Posterior vena cava (tissue), 2 donors: ENCODE measurements around the gene TSPYL4. TPM values are rescaled to one million over a fixed set of nuclear protein-coding genes. Genes with fewer than 3 reads are reported as not detected.

Experiments used
- DNase-seq: peaks from one replicate; pipeline ENCODE4 v3.0.0-alpha.2; 2020; ENCODE audit warnings: low spot score
- intact Hi-C, 2 donors: fragments of 100-400 bp; cut with DNase I; formaldehyde crosslinking; loops; one replicate each; pipeline versions ENCODE4 v1.14.1 to v1.14.2; 2022 to 2023
- total RNA-seq, 2 donors: library from RNA; stranded (reverse); fragmentation: NEBNext Ultra II Directional; extraction: Animal tissue kit (Norgen Biotek cat#: 25700); gene quantifications; one replicate each; pipeline ENCODE4 v1.2.1, GENCODE V29; 2021
- donor health status: DM: yes; HTN: yes; CAD: no.
- donor health status: DM: yes; HTN: yes; CAD: no.

Gene TSPYL4
- total RNA-seq, 2 donors from 2014 or later: 16.0 to 17.4 TPM

DNA sequence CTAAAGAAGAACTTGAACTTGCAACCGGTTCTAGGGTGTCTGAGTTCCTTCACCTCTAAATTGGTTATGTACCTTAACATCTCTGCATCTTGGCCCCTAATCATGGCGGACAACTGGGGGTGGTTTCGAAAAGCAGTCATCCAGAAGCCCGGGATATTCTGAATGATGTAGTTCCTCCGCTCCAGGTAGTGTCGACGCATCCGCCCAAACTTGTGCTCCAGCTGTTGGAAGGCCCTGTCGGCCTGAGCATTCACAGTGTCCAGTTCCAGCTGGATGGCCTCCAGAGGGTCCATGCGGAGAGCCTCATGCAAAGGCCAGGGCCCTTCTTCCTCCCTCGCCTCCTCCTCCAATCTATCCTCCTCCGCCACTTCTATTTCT is 25.0 kb upstream of the TSPYL4 start:
- peak; percentile 82 for DNase-seq
- intact Hi-C loops: loop anchor here in 1 of 2 donors (10.0 kb wide), 1 partner anchor 256 kb away; no protein-coding TSS in a partner anchor

DNA sequence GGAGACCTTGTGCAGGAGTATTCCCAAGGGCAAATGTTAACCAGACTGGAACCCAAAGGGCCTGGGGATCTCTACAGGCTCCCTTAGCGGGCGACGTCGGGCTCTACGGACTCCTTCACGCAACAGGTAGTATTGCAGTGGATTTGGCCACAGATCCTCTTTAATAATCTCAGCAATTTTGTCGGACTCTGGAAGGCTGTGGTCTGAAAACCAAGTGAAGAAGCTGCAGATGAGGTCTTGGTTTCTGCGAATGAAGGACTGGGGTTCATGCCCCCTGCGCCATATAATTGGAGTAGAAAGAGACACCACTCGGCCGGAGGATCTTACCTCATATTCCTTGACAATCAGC is 24.6 kb upstream of the TSPYL4 start:
- intact Hi-C loops: loop anchor here in 1 of 2 donors (10.0 kb wide), 1 partner anchor 256 kb away; no protein-coding TSS in a partner anchor

DNA sequence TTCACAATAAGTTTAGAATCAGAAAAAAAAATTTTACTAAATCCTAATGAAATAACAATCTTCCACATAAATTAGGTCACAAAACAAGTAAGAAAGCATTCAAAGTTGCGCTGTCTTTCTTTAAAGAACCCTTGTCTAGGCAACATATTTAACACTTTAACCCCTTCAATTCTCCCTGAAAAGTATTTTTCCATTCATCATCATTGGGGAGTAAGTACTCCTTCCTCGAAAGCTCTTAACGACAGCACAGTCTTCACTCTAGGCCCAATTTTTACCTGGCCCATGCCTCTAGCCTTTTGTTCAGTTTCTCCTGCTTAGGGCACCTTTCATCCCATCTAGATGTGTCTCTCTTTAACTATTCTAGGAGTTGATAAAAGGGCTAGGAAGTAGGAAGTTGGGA is 23.2 kb upstream of the TSPYL4 start:
- intact Hi-C loops: loop anchor here in 1 of 2 donors (10.0 kb wide), 1 partner anchor 258 kb away; no protein-coding TSS in a partner anchor
- no peak for DNase-seq

More for the DNA sequence above, 24.6 kb upstream of the TSPYL4 start:
- no peak for DNase-seq

DNA sequence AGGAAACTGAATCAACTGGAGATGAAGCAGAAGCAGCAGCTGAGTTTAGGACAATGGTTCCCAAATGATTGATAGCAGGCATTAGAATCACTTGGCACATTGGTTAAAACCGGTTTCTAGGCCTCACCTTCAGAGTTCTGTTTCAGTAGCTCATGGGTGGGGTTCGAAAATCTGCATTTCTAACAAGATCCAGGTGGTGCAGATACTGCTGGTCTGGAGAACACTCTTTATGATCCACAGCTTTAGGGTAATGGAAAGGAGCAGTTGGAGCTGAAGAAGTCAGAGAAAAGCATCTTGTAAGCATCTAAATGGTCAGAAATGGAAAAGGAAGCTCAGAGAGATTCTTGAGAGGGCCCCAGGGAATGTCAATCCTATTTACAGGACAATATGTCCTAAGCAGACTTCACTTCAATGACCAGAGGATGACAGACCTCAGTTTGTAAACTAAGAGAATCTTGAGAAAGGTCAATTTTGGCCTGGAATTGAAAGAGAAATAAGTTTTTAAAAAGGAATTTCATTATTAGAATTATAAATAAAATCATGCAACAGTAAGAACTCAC is 17.4 kb upstream of the TSPYL4 start:
- no peak for DNase-seq
- intact Hi-C loops: loop anchor here in 1 of 2 donors (10.0 kb wide), 1 partner anchor 264 kb away; no protein-coding TSS in a partner anchor

DNA sequence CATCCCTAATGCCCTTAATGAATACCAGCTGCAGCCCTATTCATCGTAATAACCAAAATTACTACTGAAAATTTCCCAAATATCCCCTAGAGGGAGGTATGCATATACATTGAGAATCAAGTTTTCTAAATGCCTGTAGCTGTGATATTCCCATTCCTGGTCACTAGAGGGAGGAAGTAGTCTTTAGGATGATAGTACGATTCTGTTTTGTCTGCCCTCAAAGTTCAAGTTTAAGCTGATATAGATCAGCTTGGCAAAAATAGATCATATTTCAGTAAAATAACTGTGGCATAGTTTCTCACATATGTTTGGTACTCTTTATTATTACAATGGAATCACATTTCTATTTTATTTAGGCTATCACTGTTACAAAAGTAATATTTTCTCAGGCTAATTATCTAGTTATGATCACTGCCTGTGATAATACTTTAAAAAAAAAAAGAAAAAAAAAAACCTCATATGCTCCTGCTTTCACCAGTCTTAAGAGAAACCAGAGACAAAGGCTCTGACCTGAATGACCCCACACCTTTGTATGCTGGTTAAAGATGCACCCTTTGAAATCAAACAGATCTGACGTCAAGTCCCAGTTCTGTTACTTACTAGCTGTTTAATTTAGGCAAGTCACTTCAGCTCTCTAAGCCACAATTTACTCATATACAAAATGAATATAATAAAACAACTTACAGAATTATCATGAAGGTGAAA is 14.9 kb upstream of the TSPYL4 start:
- intact Hi-C loops: no loop called here
- DNase-seq: no peak

DNA sequence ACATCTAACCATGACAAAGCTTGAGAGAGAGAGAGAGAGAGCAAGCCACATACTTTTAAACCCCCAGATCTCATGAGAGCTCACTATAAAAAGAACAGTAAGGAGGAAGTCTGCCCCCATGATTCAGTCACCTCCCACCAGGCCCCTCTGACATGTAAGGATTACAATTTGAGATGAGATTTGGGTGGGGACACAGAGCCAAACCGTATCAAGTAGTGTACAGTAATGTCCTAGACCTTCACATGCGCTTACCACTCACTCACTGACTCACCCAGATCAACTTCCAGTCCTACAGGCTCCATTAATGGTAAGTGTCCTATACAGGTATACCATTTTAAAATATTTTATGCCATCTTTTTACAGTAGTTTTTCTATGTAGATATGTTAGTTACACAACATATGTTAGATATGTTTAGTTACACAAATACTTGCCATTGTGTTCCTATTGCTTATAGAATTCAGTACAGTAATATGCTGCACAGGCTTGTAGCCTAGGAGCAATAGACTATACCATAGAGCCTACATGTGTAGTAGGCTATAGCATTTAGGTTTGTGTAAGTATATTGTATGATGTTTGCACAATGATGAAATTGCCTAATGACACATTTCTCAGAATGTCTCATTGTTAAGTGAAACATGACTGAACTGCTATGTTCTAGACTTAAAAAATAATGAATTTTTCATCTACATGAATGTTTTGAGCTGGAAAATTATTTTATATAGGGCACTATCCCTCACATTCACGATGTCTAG is 14.1 kb upstream of the TSPYL4 start:
- no peak for DNase-seq
- intact Hi-C loops: no loop called here

DNA sequence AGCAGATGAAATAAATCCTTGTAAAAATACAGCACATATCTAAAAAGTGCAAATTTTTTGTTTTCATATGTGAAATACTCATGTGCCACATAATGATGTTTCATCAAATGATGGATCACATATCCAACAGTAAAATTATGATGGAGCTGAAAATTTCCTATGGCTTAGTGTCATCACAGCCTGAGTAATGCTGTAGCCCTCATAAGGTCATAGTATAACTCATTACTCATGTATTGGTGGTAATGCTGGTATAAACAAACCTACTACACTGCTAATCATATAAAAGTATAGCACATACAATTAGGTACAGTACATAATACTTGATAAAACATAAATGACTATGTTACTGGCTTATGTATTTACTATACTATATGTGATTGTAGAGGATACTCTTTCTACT is 12.9 kb upstream of the TSPYL4 start:
- intact Hi-C loops: no loop called here

DNA sequence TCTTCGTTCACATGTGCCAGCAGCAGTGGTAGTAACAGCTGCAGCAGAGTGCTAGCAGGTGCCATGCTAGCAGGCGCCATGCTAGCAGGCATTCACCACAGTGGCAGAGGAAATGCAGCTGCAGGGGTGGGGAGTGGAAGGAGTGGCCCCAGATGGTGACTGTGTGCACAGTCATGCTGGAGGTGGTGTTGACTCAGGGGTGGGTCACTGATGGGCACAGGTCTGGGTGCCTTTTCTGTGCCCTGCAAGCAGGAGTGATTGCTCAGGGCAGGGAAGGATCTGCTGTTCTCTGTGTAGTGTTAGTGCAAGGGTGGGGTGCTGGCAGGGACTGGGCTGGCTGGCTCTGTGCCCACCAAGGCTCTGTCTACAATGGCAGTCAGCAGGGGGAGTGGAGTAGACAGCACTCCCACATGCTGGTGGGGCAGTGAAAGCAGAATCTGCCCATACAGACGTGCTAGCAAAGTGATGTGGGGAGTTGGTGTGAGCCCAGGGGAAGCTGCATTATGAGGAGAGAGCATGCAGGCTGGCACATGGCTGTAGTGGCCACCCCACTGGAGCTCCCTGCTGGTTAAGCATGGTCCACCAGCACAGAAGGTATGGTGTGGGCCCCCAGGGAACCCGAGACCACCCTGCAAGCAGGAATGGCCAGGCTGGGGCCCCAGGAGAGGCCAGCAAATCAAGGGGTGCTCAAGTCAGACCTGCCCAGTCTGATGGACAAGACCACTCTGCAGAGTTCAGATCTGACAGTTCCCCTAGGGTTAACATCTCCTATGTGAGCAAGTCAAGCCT is 11.4 kb upstream of the TSPYL4 start:
- intact Hi-C loops: no loop called here
- no peak for DNase-seq

More for the DNA sequence above, 12.9 kb upstream of the TSPYL4 start:
- DNase-seq: no peak

DNA sequence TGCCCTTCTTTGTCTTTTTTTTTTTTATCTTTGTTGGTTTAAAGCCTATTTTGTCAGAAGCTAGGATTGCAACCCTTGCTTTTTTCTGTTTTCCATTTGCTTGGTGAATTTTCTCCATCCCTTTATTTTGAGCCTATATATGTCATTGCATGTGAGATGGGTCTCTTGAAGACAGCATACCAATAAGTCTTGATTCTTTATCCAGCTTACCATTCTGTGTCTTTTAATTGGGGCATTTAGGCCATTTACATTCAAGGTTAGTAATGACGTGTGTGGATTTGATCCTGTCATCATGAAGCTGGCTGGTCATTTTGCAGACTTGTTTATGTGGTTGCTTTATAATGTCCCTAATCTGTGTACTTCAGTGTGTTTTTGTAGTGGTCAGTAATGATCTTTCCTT is 9.5 kb upstream of the TSPYL4 start:
- no peak for DNase-seq
- intact Hi-C loops: no loop called here

DNA sequence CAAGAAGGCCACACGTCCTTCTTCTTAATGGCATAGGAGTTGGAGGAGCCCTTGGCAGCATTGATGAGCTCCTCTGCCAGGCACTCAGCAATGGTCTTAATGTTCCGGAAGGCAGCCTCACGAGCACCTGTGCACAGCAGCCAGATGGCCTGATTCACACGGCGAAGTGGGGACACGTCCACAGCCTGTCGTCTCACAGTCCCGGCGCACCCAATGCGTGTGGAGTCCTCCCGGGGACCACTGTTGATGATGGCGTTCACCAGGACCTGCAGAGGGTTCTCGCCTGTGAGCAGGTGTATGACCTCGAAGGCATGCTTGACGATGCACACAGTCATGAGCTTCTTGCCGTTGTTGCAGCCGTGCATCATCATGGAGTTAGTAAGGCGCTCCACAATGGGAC is 4.6 kb upstream of the TSPYL4 start:
- intact Hi-C loops: no loop called here
- DNase-seq: no peak

DNA sequence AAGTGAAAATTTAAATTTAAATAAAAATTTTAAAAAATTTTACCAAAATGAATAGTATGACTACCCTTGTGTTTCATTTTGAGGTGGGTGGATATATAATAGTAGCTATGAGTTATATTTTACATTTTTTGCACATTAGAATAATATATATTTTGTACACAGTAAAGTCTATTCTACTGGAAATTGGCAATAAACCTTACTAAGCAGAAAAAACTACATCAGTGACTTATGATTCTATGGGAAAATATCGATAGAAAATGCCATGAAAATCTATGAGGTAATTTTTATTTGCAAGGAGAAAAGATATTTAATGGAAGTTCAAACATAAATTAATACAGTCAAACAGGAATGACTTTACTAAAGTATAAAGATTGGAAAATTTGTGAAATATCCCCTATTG is 2.8 kb upstream of the TSPYL4 start:
- intact Hi-C loops: no loop called here
- no peak for DNase-seq

DNA sequence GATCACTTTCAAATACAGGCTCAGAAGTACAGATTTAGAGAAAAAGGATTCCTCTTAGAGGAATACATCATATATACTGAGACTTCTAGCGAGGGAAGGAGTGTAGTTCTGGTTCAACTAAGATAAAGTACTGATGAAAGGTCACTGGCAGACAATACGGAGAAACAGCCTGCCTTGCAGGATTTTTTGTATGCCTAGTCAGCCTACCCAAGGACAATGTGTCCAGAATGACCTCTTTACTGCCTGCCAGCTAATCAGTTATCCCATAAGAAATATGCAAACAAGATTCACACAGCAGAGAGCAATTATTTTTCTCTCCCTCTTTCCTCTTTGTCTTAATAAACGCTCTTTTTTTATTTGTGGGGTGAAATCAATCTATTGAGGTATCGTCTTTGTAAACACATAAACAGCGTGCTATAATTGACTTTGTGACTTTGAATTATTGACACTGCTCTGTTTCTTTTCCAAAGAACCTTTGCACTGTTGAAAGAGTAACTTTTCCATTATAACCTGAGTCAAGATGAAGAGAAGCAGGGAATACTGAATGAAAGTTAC is 1.4 kb upstream of the TSPYL4 start:
- intact Hi-C loops: no loop called here
- no peak for DNase-seq

DNA sequence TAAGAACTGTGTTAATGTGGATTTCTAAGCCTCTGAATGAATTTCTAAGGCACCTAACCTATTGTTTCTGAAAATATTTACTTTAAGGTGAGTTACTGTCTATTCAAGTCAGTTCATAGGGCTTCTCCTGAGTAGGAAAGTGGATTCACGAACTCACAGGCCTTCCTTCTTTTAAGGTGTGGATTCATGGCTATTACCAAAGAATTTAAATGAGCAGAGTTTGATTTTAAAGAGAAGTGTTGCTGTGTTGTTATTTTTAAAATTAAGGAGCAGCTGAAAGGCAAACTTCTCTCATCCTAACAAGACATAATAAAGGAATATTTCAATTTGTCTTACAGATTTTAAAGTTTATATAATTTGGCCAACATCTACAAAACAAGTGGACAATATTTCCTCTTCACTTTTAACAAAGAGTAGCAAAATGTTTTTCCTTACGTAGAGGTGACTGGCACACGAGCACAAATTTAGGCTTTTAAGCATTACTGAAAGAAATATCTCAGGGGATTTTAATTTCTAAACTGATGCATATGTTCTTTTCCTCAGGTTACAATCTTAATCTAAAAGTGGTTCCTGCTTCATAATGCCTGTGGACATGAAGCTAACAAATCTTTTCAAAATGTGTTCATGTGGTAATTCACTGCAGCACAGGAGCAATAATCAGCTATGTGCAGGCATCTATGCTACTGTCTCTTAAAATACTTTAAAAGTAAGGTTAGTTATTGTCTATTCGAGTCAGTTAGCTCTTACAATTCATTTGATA is 602 bp upstream of the TSPYL4 start:
- intact Hi-C loops: no loop called here
- no peak for DNase-seq

DNA sequence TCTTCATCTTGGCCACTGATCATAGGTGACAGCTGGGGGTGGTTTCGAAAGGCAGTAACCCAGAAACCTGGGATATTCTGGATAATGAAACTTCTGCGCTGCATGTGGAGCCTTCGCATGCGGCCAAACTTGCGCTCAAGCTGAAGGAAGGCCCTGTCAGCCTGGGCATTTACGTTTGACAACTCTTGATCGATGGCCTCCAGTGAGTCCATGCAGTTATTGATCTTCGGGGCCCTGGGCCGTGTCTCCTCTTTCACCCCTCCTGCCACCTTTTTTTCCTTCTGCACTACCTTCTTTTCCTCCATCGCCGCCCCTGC is 729 bp downstream of the TSPYL4 start:
- intact Hi-C loops: no loop called here
- DNase-seq: no peak

DNA sequence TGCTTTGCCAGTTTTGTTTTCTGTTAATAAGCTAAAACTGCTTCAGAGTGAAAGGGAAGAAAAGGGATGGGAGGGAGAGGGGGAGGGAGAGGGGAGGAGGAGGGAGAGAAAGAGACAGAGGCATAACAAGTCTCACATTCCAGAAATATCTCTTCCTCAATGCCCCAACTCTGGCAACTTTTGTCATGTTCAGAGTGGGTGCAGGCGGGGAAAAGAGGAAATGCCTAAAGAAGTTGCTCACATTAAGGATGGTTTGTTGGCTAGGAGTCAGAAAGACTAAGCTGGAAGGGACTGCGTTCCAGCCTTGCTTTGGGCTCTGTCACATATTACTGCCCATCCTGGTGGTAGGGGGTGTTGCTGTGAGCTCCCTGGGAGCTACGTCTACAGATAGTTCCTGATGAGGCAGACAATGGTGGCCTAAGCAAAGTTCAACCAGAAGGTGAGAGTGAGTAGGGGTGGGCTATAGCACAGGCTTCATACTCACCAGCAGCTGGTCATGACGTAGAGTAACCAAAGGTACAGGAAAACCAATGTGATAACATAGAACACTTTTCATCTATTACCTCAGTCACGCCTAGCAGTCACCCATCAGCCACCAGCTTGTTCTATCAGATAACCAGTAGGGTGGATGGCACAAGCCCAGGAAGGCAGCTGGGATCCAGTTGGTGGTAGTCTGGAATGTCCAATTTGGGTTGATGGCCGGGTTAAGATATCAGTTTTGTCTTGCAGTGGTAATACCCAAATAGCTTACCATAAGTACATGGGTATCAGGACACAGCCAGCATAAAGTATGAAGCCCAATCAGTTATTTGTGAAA is 2.1 kb downstream of the TSPYL4 start:
- intact Hi-C loops: no loop called here
- no peak for DNase-seq

DNA sequence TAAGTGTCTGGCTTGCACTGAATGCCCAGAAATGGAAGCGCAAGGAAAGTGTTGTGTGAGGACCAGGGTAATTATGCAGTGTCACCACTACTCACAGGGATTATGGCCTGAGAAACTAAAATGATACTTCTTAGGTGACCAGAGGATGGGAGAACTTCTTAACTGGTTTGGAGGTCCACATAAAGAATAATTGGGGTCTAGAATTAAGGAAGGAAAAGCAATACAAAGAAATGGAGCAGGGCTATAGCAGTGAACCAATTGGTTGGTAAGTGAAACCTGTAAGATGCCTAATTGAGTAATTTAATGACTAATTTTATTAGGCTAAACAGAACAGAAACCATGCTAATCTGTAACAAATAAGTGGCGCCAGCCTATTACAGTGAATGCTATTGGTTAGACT is 5.3 kb downstream of the TSPYL4 start:
- DNase-seq: no peak
- intact Hi-C loops: no loop called here

DNA sequence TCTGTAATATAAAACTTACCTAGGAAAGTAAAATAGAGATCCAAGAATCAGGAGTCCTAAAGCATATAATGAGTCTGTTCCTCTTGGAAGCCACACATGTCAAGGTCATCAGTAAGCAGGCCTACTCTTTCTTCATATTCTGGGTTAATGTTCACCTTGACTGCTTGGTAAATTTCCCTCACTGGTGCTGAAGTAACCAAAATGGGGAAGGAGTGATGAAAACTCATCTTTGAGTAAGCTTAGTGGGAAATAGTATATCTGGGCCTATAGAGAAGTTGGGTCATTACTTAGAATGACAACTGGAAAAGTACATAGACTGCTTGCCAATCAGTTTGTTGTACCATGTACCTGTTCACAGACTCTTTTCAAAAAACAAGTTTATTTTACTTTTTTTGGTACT is 6.6 kb downstream of the TSPYL4 start:
- no peak for DNase-seq
- intact Hi-C loops: no loop called here

DNA sequence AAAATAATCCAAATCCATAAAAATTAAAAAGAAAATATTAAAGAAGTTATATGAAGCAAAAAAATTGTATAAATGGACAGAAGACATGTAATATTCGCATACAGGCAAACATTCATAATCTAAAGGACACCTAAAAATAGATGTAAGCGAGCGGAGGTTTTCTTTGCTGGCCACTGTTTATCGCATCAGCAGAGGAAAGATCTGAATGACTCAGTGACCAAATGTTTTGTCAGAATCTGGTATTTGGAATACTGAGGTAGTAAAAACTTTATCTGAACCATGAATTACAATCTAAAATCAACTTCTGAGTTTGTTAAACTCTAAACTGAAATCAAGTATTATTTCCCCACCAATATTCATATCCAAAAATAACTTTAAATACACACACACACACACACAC is 7.8 kb downstream of the TSPYL4 start:
- intact Hi-C loops: no loop called here
- DNase-seq: no peak
